ENCODE measurements around the gene SUGCT.

DNA sequence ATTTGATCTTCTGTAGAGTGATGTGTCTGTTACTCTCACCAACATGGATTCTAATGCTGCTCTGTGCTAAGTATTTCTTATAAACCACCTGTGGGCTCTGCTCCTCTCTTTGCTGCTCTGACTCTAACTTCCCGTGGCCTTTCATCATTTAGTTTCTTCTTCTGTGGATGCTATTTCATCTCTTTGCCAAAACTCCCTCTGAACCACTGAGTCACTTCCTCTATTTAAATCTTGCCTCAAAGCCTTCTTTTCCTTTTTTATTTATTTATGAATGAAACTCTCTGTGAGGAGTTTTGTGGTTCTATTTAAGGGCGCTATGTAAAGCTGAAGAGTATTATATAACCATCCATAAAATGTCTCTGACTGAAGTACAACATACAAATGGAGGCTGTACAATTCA is 538.5 kb downstream of the SUGCT start:
- TF ChIP-seq TAF1 (IDR thresholded peaks at IDR 0.05; ENCODE audit: borderline replicate concordance, insufficient read depth, low read length) (no peak), POLR2AphosphoS5 (IDR thresholded peaks at IDR 0.05; ENCODE audit: low read depth, low read length) (no peak), REST (IDR thresholded peaks at IDR 0.05; ENCODE audit: insufficient read depth in 1 of 2, low read depth in 2 of 2, low read length in 2 of 2) (no peak), FOXP2 (optimal IDR thresholded peaks at IDR 0.05; ENCODE audit: borderline replicate concordance, extremely low read depth, extremely low read length, insufficient read depth) (no peak), SIN3A (IDR thresholded peaks at IDR 0.05; ENCODE audit: borderline replicate concordance, insufficient read depth, low read length) (no peak)
